H1 (cell line): ENCODE results near the gene CAMK2D. TPM values are rescaled to one million over a fixed set of nuclear protein-coding genes. Genes with fewer than 3 reads are reported as not detected.

Experiments
- BRCA1 ChIP-seq: IDR thresholded peaks from 2 replicates; pipeline ENCODE4 v1.6.1; 2012; ENCODE audit warnings: low read depth, low read length, improper control_type of control experiment
- CREB1 ChIP-seq: IDR thresholded peaks from 2 replicates; pipeline ENCODE4 v1.6.1; 2012; ENCODE audit warnings: inconsistent platforms
- GTF2F1 ChIP-seq: IDR thresholded peaks from 2 replicates; pipeline ENCODE4 v1.6.1; 2012; ENCODE audit warnings: low read depth, low read length, improper control_type of control experiment, borderline replicate concordance
- NRF1 ChIP-seq: IDR thresholded peaks from 2 replicates; pipeline ENCODE4 v1.6.1; 2011; ENCODE audit warnings: mild to moderate bottlenecking, low read depth, low read length, improper control_type of control experiment
- PHF8 ChIP-seq: fragments of 200-600 bp; sonication (generic); conservative IDR thresholded peaks from 2 replicates; pipeline ENCODE4 v1.7.1; 2012; ENCODE audit warnings: low read depth, mild to moderate bottlenecking, inconsistent platforms, low read length, moderate library complexity
- TAF7 ChIP-seq: optimal IDR thresholded peaks from 2 replicates; pipeline ENCODE3; 2011; ENCODE audit warnings: low read depth, mild to moderate bottlenecking, inconsistent platforms, low read length, moderate library complexity, borderline replicate concordance
- polyA plus RNA-seq, 7 experiments: library from polyadenylated mRNA; depleted of rRNA in 3 of 7; stranded (reverse) in 5 of 7; unstranded in 2 of 7; fragments of >200 nt in 5 of 7; fragments of 200-250 nt in 2 of 7; gene quantifications; 1 replicate in 5 of 7; 2 replicates in 1 of 7; 4 replicates in 1 of 7; pipeline versions ENCODE4 v1.2.1 to v1.2.3, GENCODE V29; 2011 to 2013; ENCODE audit warnings: missing spikeins in 2 of 7, mixed read lengths in 2 of 7
- total RNA-seq: library from RNA; stranded (reverse); fragmentation: NEBNext Ultra II Directional; extraction: Animal tissue kit (Norgen Biotek cat#: 25700); gene quantifications from 2 replicates; pipeline ENCODE4 v1.2.1, GENCODE V29; 2021

CAMK2D gene
- total and polyA plus RNA-seq, 2 of the 8 experiments (the other 6 are each of a cell fraction or from before 2014, with no cell fraction given), result 3.2 to 7.0 TPM

DNA sequence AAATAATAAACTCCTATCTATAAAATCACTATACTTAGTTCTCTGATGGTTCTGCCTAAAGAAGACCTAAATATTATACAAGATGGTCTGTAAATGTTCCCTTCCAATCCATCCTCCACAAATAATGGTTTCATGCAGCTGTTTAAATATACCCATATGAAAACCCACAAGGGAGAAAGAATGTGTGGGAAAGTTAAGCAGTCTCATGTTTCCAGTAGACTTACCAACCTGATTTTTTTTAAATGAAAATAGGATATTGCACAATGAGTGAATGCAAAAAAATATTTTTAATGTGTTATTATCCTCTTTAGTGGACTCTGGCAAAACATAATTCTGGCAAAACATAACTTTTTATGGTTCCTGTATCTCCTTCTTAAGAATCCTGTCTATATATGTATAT, 23.3 kb downstream of the CAMK2D start (continued):
- TF ChIP-seq CREB1, result no peak
- TF ChIP-seq TAF7, result no peak
- no peak for TF ChIP-seq PHF8
- no peak for TF ChIP-seq NRF1
- TF ChIP-seq GTF2F1, result no peak
- no peak for TF ChIP-seq BRCA1
